H9 (cell line): ENCODE measurements around the gene LRRC52. TPM values are rescaled to one million over a fixed set of nuclear protein-coding genes. Genes with fewer than 3 reads are reported as not detected.

Source experiments
- DNase-seq: peaks from one replicate; pipeline ENCODE4 v3.0.0-alpha.2; 2017
- H2AFZ ChIP-seq: one replicate; pipeline ENCODE4 v1.6.1; 2013; ENCODE audit warnings: mild to moderate bottlenecking, low read length, control low read depth, moderate library complexity
- H2AK5ac ChIP-seq: 2 replicates; pipeline ENCODE4 v1.6.1; 2013; ENCODE audit warnings: low read length, control low read depth, mixed read lengths; ENCODE audit not compliant: insufficient read length
- H2BK120ac ChIP-seq: one replicate; pipeline ENCODE4 v1.6.1; 2013; ENCODE audit warnings: low read depth, mild to moderate bottlenecking, low read length, control low read depth, inconsistent platforms; ENCODE audit not compliant: poor library complexity, severe bottlenecking
- H2BK12ac ChIP-seq: 2 replicates; pipeline ENCODE4 v1.6.1; 2013; ENCODE audit warnings: low read length, control low read depth, mixed read lengths, low read depth; ENCODE audit not compliant: insufficient read length
- H2BK15ac ChIP-seq: 2 replicates; pipeline ENCODE4 v1.6.1; 2013; ENCODE audit warnings: low read depth, low read length, control low read depth
- H2BK20ac ChIP-seq: one replicate; pipeline ENCODE4 v1.6.1; 2013; ENCODE audit warnings: low read depth, mild to moderate bottlenecking, low read length, control low read depth, inconsistent platforms; ENCODE audit not compliant: poor library complexity, severe bottlenecking
- H2BK5ac ChIP-seq: 2 replicates; pipeline ENCODE4 v1.6.1; 2013; ENCODE audit warnings: low read length, control low read depth, mixed read lengths; ENCODE audit not compliant: insufficient read length
- H3K14ac ChIP-seq: 2 replicates; pipeline ENCODE4 v1.6.1; 2013; ENCODE audit warnings: low read length, control low read depth; ENCODE audit not compliant: insufficient read depth
- H3K18ac ChIP-seq: 2 replicates; pipeline ENCODE4 v1.6.1; 2013; ENCODE audit warnings: low read depth, mild to moderate bottlenecking, mixed read lengths, low read length, control low read depth; ENCODE audit not compliant: insufficient read length
- H3K23ac ChIP-seq: 2 replicates; pipeline ENCODE4 v1.6.1; 2013; ENCODE audit warnings: low read length, control low read depth, mixed read lengths, low read depth; ENCODE audit not compliant: insufficient read length
- H3K23me2 ChIP-seq: 2 replicates; pipeline ENCODE4 v1.6.1; 2013; ENCODE audit warnings: low read depth, mild to moderate bottlenecking, mixed read lengths, low read length, control low read depth; ENCODE audit not compliant: insufficient read length, poor library complexity, severe bottlenecking
- H3K27ac ChIP-seq: 2 replicates; pipeline ENCODE4 v1.5.1; 2013; ENCODE audit warnings: low read length, control low read depth, mixed read lengths, low read depth; ENCODE audit not compliant: insufficient read length
- H3K27me3 ChIP-seq: 2 replicates; pipeline ENCODE4 v1.6.1; 2013; ENCODE audit warnings: low read length, control low read depth, inconsistent platforms; ENCODE audit not compliant: insufficient read depth
- H3K4ac ChIP-seq: 2 replicates; pipeline ENCODE4 v1.6.1; 2013; ENCODE audit warnings: low read depth, mild to moderate bottlenecking, control low read depth, inconsistent platforms, low read length, moderate library complexity
- H3K4me1 ChIP-seq: 2 replicates; pipeline ENCODE4 v1.6.1; 2013; ENCODE audit warnings: low read length, control low read depth, inconsistent platforms; ENCODE audit not compliant: insufficient read depth
- H3K4me2 ChIP-seq: 2 replicates; pipeline ENCODE4 v1.6.1; 2013; ENCODE audit warnings: low read length, control low read depth, mixed read lengths; ENCODE audit not compliant: insufficient read length, insufficient read depth
- H3K56ac ChIP-seq: 2 replicates; pipeline ENCODE4 v1.6.1; 2013; ENCODE audit warnings: low read depth, mild to moderate bottlenecking, mixed read lengths, low read length, control low read depth; ENCODE audit not compliant: insufficient read length
- H3K79me1 ChIP-seq: 2 replicates; pipeline ENCODE4 v1.6.1; 2013; ENCODE audit warnings: low read depth, mild to moderate bottlenecking, moderate library complexity, low read length, control low read depth, inconsistent platforms; ENCODE audit not compliant: insufficient read depth, poor library complexity, severe bottlenecking
- H3K79me2 ChIP-seq: 2 replicates; pipeline ENCODE4 v1.6.1; 2013; ENCODE audit warnings: low read length, control low read depth, inconsistent platforms; ENCODE audit not compliant: insufficient read depth
- H3K9ac ChIP-seq: 2 replicates; pipeline ENCODE4 v1.6.1; 2013; ENCODE audit warnings: low read length, control low read depth, mixed read lengths; ENCODE audit not compliant: insufficient read length; ENCODE audit errors: extremely low read depth
- H3K9me3 ChIP-seq: one replicate; pipeline ENCODE4 v1.6.1; 2013; ENCODE audit warnings: low read depth, low read length, inconsistent platforms; ENCODE audit not compliant: control insufficient read depth
- H3T11ph ChIP-seq: one replicate; pipeline ENCODE4 v1.6.1; 2013; ENCODE audit warnings: mild to moderate bottlenecking, low read length, control low read depth, inconsistent platforms
- H4K20me1 ChIP-seq: one replicate; pipeline ENCODE4 v1.6.1; 2013; ENCODE audit not compliant: control insufficient read depth, insufficient read length, insufficient read depth
- H4K5ac ChIP-seq: 2 replicates; pipeline ENCODE4 v1.6.1; 2013; ENCODE audit warnings: low read depth, mild to moderate bottlenecking, mixed read lengths, low read length, control low read depth; ENCODE audit not compliant: insufficient read length
- H4K8ac ChIP-seq: replicated peaks from 2 replicates; pipeline ENCODE4 v1.6.1; 2013; ENCODE audit warnings: low read length, control low read depth, mixed read lengths, low read depth; ENCODE audit not compliant: insufficient read length
- H4K91ac ChIP-seq: 2 replicates; pipeline ENCODE4 v1.6.1; 2013; ENCODE audit warnings: low read depth, mild to moderate bottlenecking, moderate library complexity, mixed read lengths, low read length, control low read depth; ENCODE audit not compliant: insufficient read length
- H3K27ac Mint-ChIP-seq, 3 experiments: 2 replicates in 2 of 3; 3 replicates in 1 of 3; pipeline ENCODE4 v1.8.0; 2020 to 2021; ENCODE audit warnings: mixed read lengths in 3 of 3, mild to moderate bottlenecking in 1 of 3, moderate library complexity in 1 of 3
- H3K27me3 Mint-ChIP-seq: 2 replicates; pipeline ENCODE4 v1.8.0; 2021; ENCODE audit warnings: low read depth, mild to moderate bottlenecking, moderate library complexity, mixed read lengths
- H3K36me3 Mint-ChIP-seq, 3 experiments: 2 replicates in 2 of 3; 3 replicates in 1 of 3; pipeline ENCODE4 v1.8.0; 2020 to 2021; ENCODE audit warnings: low read depth in 3 of 3, mixed read lengths in 3 of 3; ENCODE audit not compliant: insufficient read depth in 1 of 3
- H3K4me1 Mint-ChIP-seq, 2 experiments: 2 replicates each; pipeline ENCODE4 v1.8.0; 2020; ENCODE audit warnings: mixed read lengths in 2 of 2
- H3K4me3 Mint-ChIP-seq, 2 experiments: 2 replicates in 1 of 2; 3 replicates in 1 of 2; pipeline ENCODE4 v1.8.0; 2020 to 2021; ENCODE audit warnings: mild to moderate bottlenecking in 2 of 2, mixed read lengths in 2 of 2, moderate library complexity in 1 of 2
- H3K9me3 Mint-ChIP-seq, 2 experiments: 2 replicates in 1 of 2; 3 replicates in 1 of 2; pipeline ENCODE4 v1.8.0; 2020; ENCODE audit warnings: mild to moderate bottlenecking in 2 of 2, mixed read lengths in 2 of 2, moderate library complexity in 1 of 2
- CTCF ChIP-seq: fragments of 200-600 bp; sonication (generic); conservative IDR thresholded peaks from 3 replicates; pipeline ENCODE4 v1.8.0; 2021; ENCODE audit warnings: antibody characterized with exemption, mild to moderate bottlenecking
- WGBS: extraction: QIAGEN DNeasy Blood & Tissue Kit; methylation state at CpG from one replicate; pipeline ENCODE4 v1.1.7; 2013; ENCODE audit warnings: missing lambda C conversion rate, low lambda C conversion rate, mixed read lengths; ENCODE audit not compliant: insufficient read length; ENCODE audit errors: extremely low coverage; 5-methylcytosine and 5-hydroxymethylcytosine counted together
- total RNA-seq: library from RNA; stranded (reverse); gene quantifications from 2 replicates; pipeline ENCODE4 v1.2.1, GENCODE V29; 2021

LRRC52 gene
- total RNA-seq, 1 experiment from 2014 or later = not detected

- H2AFZ ChIP-seq = no peak overlapping the region
- no peaks in the 10 kb centered on the region for H3K79me1 ChIP-seq
- no peak overlapping the region for H3K23ac ChIP-seq
- peaks cover 5% of the 10 kb centered on the region; the same call in 1 of the 2 replicates for H3K4me1 ChIP-seq
- H4K91ac ChIP-seq = no peak overlapping the region
- H3K27me3 ChIP-seq = no peaks in the 10 kb centered on the region
- no peak overlapping the region for H3K14ac ChIP-seq
- H3K9me3 ChIP-seq = no peaks in the 10 kb centered on the region
- H3K4me2 ChIP-seq = no peak overlapping the region
- H2BK5ac ChIP-seq = no peak overlapping the region
- H2AK5ac ChIP-seq = no peak overlapping the region
- H4K8ac ChIP-seq = no peak overlapping the region
- Mint-ChIP-seq H3K27me3 (no peaks in the 10 kb centered on the region; the same call in none of the 2 replicates), H3K27ac (no peak overlapping the region), H3K4me3 (no peak overlapping the region), H3K9me3 (peaks cover 5 to 9% of the 10 kb centered on the region in 2 experiments), H3K4me1 (peaks cover 13 to 14% of the 10 kb centered on the region in 2 experiments), H3K36me3 (peaks cover 0 to 8% (median 0%) of the 10 kb centered on the region in 3 experiments; a peak in 2 of 7 replicates)
- H3K9ac ChIP-seq = no peak overlapping the region
- H4K20me1 ChIP-seq = no peaks in the 10 kb centered on the region
- H2BK12ac ChIP-seq = no peak overlapping the region
- no peak for DNase-seq
- no peaks in the 10 kb centered on the region for H3K79me2 ChIP-seq
- no peak overlapping the region for H3K4ac ChIP-seq
- no peak overlapping the region for H2BK20ac ChIP-seq
- no peak overlapping the region for H2BK15ac ChIP-seq
- no CpG with 5 or more reads among the region's 3 CpGs for WGBS
- H4K5ac ChIP-seq = no peak overlapping the region
- no peak overlapping the region for H3K56ac ChIP-seq
- H3K27ac ChIP-seq = no peak overlapping the region
- H3K23me2 ChIP-seq = no peaks in the 10 kb centered on the region
- no peak overlapping the region for H2BK120ac ChIP-seq
- H3K18ac ChIP-seq = no peak overlapping the region
- TF ChIP-seq CTCF = no peak
- no peak overlapping the region for H3T11ph ChIP-seq
Observed at GRCh38 chr1:165612062-165612461, 68.3 kb downstream of the LRRC52 start.

Other genes starting within 250 kb of the LRRC52 start
- not detected in 2 replicates for gene LMX1A, start 187.3 kb upstream of the LRRC52 start, total RNA-seq
- gene RXRG, start 98.9 kb upstream of the LRRC52 start, total RNA-seq = not detected in 2 replicates
- 87.7 and 94.7 TPM in 2 replicates for gene MGST3, start 87.2 kb downstream of the LRRC52 start, total RNA-seq
- gene ALDH9A1, start 154.6 kb downstream of the LRRC52 start, total RNA-seq = 55.0 and 56.6 TPM in 2 replicates
- gene TMCO1, start 224.9 kb downstream of the LRRC52 start, total RNA-seq = 65.4 and 70.1 TPM in 2 replicates